Kidney capillary endothelial cell (primary cell): ENCODE measurements around the gene OR8A1.
"Not testable (repeated sequence)": the region's sequence is repeated elsewhere in the genome, so short reads cannot be mapped to it uniquely, and the experiment has no call there.

Experiments
- DNase-seq: peaks from one replicate; pipeline ENCODE4 v3.0.0-alpha.2; 2018; ENCODE audit warnings: low spot score

Gene OR8A1

GRCh38 chr11:124595302-124595701 lies 25.5 kb downstream of the OR8A1 start:
- DNase-seq = no peak

- no peak for DNase-seq
Measured at GRCh38 chr11:124597626-124598025, 27.8 kb downstream of the OR8A1 start.

GRCh38 chr11:124600621-124601320 lies 31.0 kb downstream of the OR8A1 start:
- no peak for DNase-seq

DNA sequence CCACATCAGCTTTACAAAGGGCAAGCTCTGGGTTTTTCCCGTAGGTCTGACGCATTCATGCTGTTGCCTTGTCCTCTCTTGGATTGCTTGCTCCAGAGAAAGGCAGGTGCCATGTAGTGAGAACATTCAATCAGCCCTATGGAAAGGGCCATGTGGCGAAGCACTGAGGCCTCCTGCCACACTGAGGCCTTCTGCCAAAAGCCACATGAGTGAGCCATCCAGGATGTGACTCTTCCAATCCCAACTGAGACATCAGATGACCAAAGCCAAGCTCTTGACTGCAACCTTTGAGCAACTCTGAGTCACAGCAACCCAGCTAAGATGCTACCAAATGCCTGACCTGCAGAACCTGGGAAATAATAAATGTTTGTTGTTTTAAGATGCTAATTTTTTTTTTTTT lies 32.4 kb downstream of the OR8A1 start:
- DNase-seq = peak; percentile 50

DNA sequence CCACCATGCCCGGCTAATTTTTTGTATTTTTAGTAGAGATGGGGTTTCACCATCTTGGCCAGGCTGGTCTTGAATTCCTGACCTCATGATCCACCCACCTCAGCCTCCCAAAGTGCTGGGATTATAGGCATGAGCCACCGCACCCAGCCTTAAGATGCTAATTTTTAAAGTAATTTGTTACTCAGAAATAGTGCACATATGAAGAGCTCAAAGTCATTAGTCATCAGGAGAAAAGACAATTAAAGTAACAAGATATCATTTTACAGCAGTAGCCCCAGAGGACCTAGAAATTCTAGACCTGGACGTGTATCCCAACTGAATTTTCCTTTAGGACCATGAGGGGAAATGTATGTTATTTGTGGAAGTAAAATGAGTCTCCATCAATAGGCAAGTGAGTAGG lies 32.9 kb downstream of the OR8A1 start:
- not testable (repeated sequence) for DNase-seq

GRCh38 chr11:124605719-124606118 lies 35.9 kb downstream of the OR8A1 start:
- no peak for DNase-seq

DNA sequence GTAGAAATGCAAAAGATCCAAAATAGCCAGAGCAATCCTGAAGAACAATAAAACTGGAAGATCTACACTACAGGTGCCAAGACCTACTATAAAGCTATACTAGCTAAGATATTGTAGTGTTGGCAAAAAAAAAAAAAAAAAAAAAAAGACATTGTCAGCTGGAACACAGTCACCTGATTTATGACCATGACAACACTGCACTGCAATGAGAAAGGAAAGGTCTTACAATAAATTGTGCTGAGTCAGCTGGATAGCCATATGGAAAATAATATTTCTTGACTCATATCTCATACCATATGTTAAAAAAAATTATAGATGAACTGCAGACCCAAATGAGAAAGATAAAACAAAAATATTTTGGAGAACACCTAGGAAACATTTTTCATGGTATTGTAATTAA lies 38.4 kb downstream of the OR8A1 start:
- no peak for DNase-seq

GRCh38 chr11:124610295-124610694 lies 40.5 kb downstream of the OR8A1 start:
- DNase-seq = no peak

DNA sequence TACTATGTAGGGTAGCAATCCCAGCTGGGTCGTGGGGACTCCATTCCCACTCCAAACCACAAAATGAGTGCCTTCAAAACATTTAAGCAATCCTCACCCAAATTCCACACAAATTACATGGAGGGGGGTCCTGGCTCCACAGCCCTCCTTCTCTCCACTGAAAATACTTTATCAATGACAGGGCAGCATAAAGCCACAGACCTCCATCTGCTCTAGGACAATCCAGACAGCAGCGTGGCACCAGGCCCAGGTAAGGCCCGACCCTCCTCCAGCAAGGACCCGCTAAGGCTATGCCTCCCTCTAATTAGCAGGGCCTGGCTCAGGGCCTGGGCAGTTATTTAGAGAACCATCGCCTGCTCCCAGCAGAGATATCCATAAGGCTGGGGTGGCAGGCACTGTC lies 41.3 kb downstream of the OR8A1 start, which contains the start of gene PANX3:
Gene PANX3, plus strand, starts transcription at position 365 of the 400 bp plus-strand sequence. CDS start 129 bp downstream, outside the sequence.
- no peak for DNase-seq

DNA sequence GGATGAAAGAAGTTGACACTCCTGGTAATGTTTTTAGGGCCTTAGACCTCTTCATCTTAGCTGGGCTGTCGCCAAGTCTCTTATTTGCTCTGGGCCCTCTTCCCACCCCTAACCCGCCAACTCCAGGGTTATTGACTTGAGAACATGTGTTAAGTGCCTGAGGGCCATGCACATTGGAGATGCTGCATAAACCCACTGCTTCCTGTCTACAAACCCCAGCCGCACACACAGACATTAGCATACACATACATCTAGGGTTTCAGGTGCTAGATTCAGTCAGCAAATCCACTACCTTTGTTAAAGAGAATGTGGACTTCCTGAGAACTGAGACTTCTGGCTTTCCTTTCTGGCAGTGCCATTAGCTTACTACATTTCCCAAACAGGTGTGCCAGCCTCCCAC lies 42.2 kb downstream of the OR8A1 start:
- DNase-seq = no peak

DNA sequence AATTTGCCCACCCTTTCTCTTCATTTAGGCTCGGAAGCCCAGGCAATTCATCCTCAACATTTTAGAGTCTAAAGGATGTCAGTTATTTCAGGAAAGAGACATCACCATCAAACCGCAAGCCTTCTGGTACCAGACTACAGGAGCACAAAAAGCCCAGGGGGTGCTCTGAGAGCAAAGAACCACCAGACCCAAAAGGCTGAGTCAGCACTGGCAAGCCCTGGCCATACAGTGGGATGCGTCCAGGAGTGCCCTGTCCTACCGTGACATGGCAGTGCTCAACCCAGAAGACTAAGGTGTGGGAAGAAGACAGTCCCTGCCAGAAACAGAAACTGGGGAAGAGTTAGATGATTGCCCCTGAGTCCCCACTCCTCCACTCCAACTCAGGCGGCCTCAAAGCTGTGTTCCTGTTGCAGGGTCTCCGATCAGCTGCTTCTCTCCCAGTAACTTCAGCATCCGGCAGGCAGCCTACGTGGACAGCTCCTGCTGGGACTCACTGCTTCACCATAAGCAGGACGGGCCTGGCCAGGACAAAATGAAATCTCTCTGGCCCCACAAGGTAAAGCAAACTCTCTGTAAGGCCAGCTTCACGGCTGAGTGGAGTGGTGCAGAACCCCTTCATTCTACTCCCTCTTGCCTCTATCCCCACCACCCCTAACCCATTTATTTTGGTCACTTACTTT lies 42.9 kb downstream of the OR8A1 start:
- no peak for DNase-seq

DNA sequence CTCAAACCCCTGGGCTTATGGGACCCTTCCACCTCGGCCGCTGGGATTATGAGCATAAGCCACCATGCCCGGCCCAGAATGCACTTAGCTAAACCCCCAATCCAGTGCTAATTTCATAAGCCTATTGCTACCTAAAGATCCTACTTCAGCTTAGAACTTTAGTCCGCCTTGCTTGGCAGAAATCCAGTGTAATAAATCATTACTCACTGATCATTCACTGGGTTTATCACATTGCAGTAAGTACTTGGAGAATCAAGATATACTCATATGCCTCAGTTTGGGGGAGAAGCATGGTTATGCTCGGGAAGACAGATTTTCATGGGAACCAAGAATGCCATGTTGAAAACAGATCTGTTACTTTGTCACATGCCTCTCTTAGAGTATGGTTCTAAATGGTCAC lies 49.1 kb downstream of the OR8A1 start:
- DNase-seq = no peak
